Loucy (cell line): ENCODE measurements around the gene IL1RAPL2.

ENCODE experiments used
- H2AFZ ChIP-seq: fragments of 200-600 bp; sonication (generic); 2 replicates; pipeline ENCODE4 v1.6.0; 2016; ENCODE audit warnings: antibody characterized with exemption, mild to moderate bottlenecking, low read length, moderate library complexity
- H3F3A ChIP-seq: fragments of 200-600 bp; 2 replicates; pipeline ENCODE4 v1.6.0; 2016; ENCODE audit warnings: antibody characterized with exemption, low read depth, mild to moderate bottlenecking
- H3K27me3 ChIP-seq: fragments of 200-600 bp; sonication (generic); 2 replicates; pipeline ENCODE4 v1.6.1; 2014; ENCODE audit warnings: low read length, mild to moderate bottlenecking; ENCODE audit not compliant: insufficient read depth, poor library complexity, severe bottlenecking
- H3K36me3 ChIP-seq: fragments of 200-600 bp; sonication (generic); 2 replicates; pipeline ENCODE4 v1.6.1; 2016; ENCODE audit warnings: low read length; ENCODE audit not compliant: insufficient read depth
- H3K4me1 ChIP-seq: fragments of 200-600 bp; sonication (generic); 2 replicates; pipeline ENCODE4 v1.5.1; 2014; ENCODE audit warnings: low read length, mild to moderate bottlenecking; ENCODE audit not compliant: insufficient read depth, poor library complexity, severe bottlenecking
- H3K4me2 ChIP-seq: fragments of 200-600 bp; sonication (generic); 2 replicates; pipeline ENCODE4 v1.6.0; 2014; ENCODE audit warnings: antibody characterized with exemption, low read length, low read depth, mild to moderate bottlenecking; ENCODE audit not compliant: poor library complexity, severe bottlenecking
- H3K4me3 ChIP-seq: fragments of 200-600 bp; sonication (generic); 2 replicates; pipeline ENCODE4 v1.5.1; 2014; ENCODE audit warnings: low read length, mild to moderate bottlenecking, mixed read lengths; ENCODE audit not compliant: poor library complexity, severe bottlenecking
- H3K79me2 ChIP-seq: fragments of 200-600 bp; sonication (generic); 2 replicates; pipeline ENCODE4 v1.6.1; 2014; ENCODE audit warnings: low read length; ENCODE audit not compliant: insufficient read depth
- H3K9ac ChIP-seq: fragments of 200-600 bp; sonication (generic); 2 replicates; pipeline ENCODE4 v1.6.0; 2014; ENCODE audit warnings: mild to moderate bottlenecking, low read depth, low read length, moderate library complexity; ENCODE audit not compliant: poor library complexity, severe bottlenecking
- H3K9me2 ChIP-seq: fragments of 200-600 bp; sonication (generic); replicated peaks from 2 replicates; pipeline ENCODE4 v1.6.1; 2016; ENCODE audit warnings: low read depth, low read length, mixed read lengths
- H3K9me3 ChIP-seq: fragments of 200-600 bp; sonication (generic); 2 replicates; pipeline ENCODE4 v1.6.1; 2014; ENCODE audit warnings: mild to moderate bottlenecking, antibody characterized with exemption, low read length, low read depth; ENCODE audit not compliant: insufficient read depth
- H4K20me1 ChIP-seq: fragments of 200-600 bp; sonication (generic); 2 replicates; pipeline ENCODE4 v1.6.0; 2014; ENCODE audit warnings: antibody characterized with exemption, low read length, mild to moderate bottlenecking; ENCODE audit not compliant: insufficient read depth, poor library complexity, severe bottlenecking
- EZH2phosphoT487 ChIP-seq: fragments of 200-600 bp; IDR thresholded peaks from 2 replicates; pipeline ENCODE4 v1.6.1; 2018; ENCODE audit warnings: antibody characterized with exemption, mild to moderate bottlenecking, moderate library complexity, borderline replicate concordance
- TF ChIP-seq, protein P1 (sequence below): fragments of 200-600 bp; sonication (generic); conservative IDR thresholded peaks from 2 replicates; pipeline ENCODE4 v1.5.1; 2014; ENCODE audit warnings: mild to moderate bottlenecking, antibody characterized with exemption, low read length

The IL1RAPL2 gene

DNA sequence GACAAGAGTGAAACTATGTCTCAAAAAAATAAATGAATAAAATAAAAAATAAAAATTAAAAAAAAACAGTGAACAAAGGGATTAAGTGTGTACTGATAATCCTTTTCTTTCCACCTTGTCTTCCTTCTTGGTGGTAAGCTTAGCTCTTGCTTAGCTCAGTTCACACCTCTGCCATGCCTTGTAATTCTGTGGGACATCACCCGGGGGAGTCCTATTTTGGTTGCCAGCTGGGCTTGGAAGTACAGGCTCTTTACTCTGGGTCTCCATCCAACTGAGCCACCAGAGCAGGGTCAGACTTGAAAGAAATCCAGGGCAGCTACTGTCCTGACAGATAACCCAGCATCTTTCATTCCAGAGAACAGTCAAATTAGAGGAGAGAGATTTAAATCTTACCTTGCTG, 858.7 kb downstream of the IL1RAPL2 start:
- H3K9ac ChIP-seq: no peak overlapping the region
- no peaks in the 10 kb centered on the region for H3K27me3 ChIP-seq
- no peaks in the 10 kb centered on the region for H3K36me3 ChIP-seq
- H3K9me3 ChIP-seq: no peaks in the 10 kb centered on the region
- H2AFZ ChIP-seq: no peak overlapping the region
- no peak for TF ChIP-seq EZH2phosphoT487
- TF ChIP-seq, protein P1, sequence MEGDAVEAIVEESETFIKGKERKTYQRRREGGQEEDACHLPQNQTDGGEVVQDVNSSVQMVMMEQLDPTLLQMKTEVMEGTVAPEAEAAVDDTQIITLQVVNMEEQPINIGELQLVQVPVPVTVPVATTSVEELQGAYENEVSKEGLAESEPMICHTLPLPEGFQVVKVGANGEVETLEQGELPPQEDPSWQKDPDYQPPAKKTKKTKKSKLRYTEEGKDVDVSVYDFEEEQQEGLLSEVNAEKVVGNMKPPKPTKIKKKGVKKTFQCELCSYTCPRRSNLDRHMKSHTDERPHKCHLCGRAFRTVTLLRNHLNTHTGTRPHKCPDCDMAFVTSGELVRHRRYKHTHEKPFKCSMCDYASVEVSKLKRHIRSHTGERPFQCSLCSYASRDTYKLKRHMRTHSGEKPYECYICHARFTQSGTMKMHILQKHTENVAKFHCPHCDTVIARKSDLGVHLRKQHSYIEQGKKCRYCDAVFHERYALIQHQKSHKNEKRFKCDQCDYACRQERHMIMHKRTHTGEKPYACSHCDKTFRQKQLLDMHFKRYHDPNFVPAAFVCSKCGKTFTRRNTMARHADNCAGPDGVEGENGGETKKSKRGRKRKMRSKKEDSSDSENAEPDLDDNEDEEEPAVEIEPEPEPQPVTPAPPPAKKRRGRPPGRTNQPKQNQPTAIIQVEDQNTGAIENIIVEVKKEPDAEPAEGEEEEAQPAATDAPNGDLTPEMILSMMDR: no peak
- no peaks in the 10 kb centered on the region for H4K20me1 ChIP-seq
- H3K4me3 ChIP-seq: no peak overlapping the region
- no peaks in the 10 kb centered on the region for H3F3A ChIP-seq
- H3K4me2 ChIP-seq: no peak overlapping the region
- no peaks in the 10 kb centered on the region for H3K4me1 ChIP-seq
- no peaks in the 10 kb centered on the region for H3K9me2 ChIP-seq
- no peaks in the 10 kb centered on the region for H3K79me2 ChIP-seq

DNA sequence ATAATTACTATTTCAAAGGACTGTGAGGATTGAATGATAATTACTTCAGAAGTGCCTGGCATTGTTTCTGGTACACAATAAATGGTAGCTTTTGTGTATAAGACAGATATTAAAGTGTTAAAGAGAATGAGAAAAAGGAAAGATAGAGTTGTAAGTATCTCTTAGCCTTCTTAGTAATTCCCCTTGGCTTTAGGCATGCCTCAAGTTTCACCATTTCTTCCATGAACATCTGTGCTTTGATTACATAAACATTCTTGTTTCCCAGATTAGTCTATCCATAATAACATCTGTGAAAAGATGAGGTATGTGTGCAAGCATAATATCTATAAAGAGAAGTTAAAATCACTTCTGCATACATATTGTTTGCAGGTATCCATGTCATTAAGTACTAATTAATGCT, 885.4 kb downstream of the IL1RAPL2 start:
- Histone ChIP-seq H3K4me1 (no peaks in the 10 kb centered on the region), H3K9ac (no peak overlapping the region), H3K4me3 (no peak overlapping the region), H3K79me2 (no peaks in the 10 kb centered on the region), H3K4me2 (no peak overlapping the region), H4K20me1 (no peaks in the 10 kb centered on the region), H3K9me3 (no peaks in the 10 kb centered on the region), H3K27me3 (no peaks in the 10 kb centered on the region), H3K9me2 (no peaks in the 10 kb centered on the region), H3K36me3 (no peaks in the 10 kb centered on the region), H3F3A (no peaks in the 10 kb centered on the region), H2AFZ (no peak overlapping the region)
- TF ChIP-seq, protein P1: no peak
- no peak for TF ChIP-seq EZH2phosphoT487

DNA sequence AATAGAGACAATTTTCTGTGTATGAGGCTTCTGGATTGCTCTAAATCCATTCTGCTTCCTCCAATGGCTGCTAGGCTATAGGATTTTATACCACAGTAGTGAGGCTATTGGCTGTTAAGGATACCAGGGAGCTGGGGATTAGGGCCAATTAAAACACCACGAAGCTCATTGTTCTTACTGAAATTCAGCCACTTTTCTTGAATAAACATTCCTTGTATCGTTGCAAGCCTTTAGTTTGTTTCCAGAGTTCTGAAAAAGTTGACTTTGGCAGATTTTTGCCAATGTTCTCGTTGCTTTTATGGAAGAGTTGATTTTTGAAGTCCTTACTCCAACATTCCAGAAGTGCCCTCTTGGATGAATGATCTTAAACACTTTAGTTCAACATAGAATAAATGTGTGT, 892.8 kb downstream of the IL1RAPL2 start:
- Histone ChIP-seq H3K4me1 (no peaks in the 10 kb centered on the region), H3K36me3 (no peaks in the 10 kb centered on the region), H3K9me2 (no peaks in the 10 kb centered on the region), H3F3A (no peaks in the 10 kb centered on the region), H3K9me3 (no peaks in the 10 kb centered on the region), H3K27me3 (no peaks in the 10 kb centered on the region), H3K9ac (no peak overlapping the region), H3K4me2 (no peak overlapping the region), H2AFZ (no peak overlapping the region), H3K4me3 (no peak overlapping the region), H3K79me2 (no peaks in the 10 kb centered on the region), H4K20me1 (no peaks in the 10 kb centered on the region)
- TF ChIP-seq EZH2phosphoT487: no peak
- TF ChIP-seq, protein P1: no peak
